Karpas-422 (cell line): Measurements from ENCODE around the gene ASCC3. TPM values are rescaled to one million over a fixed set of nuclear protein-coding genes. Genes with fewer than 3 reads are reported as not detected.

Experiments
- DNase-seq: peaks from one replicate; pipeline ENCODE4 v3.0.0-alpha.2; 2015
- H2AFZ ChIP-seq: fragments of 200-600 bp; sonication (generic); 2 replicates; pipeline ENCODE4 v1.6.1; 2014; ENCODE audit warnings: antibody characterized with exemption, low read length, mixed read lengths
- H3K27ac ChIP-seq: fragments of 200-600 bp; sonication (generic); 2 replicates; pipeline ENCODE4 v1.5.1; 2014; ENCODE audit warnings: mild to moderate bottlenecking, low read length, moderate library complexity
- H3K27me3 ChIP-seq: fragments of 200-600 bp; sonication (generic); 2 replicates; pipeline ENCODE4 v1.6.1; 2014; ENCODE audit warnings: low read length, mixed read lengths
- H3K36me3 ChIP-seq: fragments of 200-600 bp; sonication (generic); 2 replicates; pipeline ENCODE4 v1.6.1; 2014; ENCODE audit warnings: low read length, mixed read lengths; ENCODE audit not compliant: insufficient read depth
- H3K4me1 ChIP-seq: fragments of 200-600 bp; sonication (generic); 2 replicates; pipeline ENCODE4 v1.6.1; 2014; ENCODE audit warnings: mild to moderate bottlenecking, low read length, mixed read lengths
- H3K4me2 ChIP-seq: fragments of 200-600 bp; sonication (generic); 2 replicates; pipeline ENCODE4 v1.6.1; 2014; ENCODE audit warnings: low read length, low read depth, mild to moderate bottlenecking; ENCODE audit not compliant: poor library complexity, severe bottlenecking
- H3K4me3 ChIP-seq: fragments of 200-600 bp; sonication (generic); 2 replicates; pipeline ENCODE4 v1.5.1; 2014; ENCODE audit warnings: mild to moderate bottlenecking, antibody characterized with exemption, low read length, mixed read lengths
- H3K79me2 ChIP-seq: fragments of 200-600 bp; sonication (generic); 2 replicates; pipeline ENCODE4 v1.6.1; 2014; ENCODE audit warnings: mild to moderate bottlenecking, low read length, mixed read lengths
- H3K9ac ChIP-seq: fragments of 200-600 bp; sonication (generic); 2 replicates; pipeline ENCODE4 v1.6.0; 2014; ENCODE audit warnings: low read length
- H3K9me2 ChIP-seq: fragments of 200-600 bp; sonication (generic), shearing (Covaris generic); replicated peaks from 2 replicates; pipeline ENCODE4 v1.6.0; 2014; ENCODE audit warnings: mild to moderate bottlenecking, low read length, moderate library complexity; ENCODE audit not compliant: insufficient read depth
- H3K9me3 ChIP-seq: fragments of 300-700, 200-600 bp; sonication (generic); 2 replicates; pipeline ENCODE4 v1.6.1; 2014; ENCODE audit warnings: low read length, mixed read lengths
- H4K20me1 ChIP-seq: fragments of 200-600 bp; sonication (generic); 2 replicates; pipeline ENCODE4 v1.6.1; 2014; ENCODE audit warnings: mild to moderate bottlenecking, antibody characterized with exemption, low read length, low read depth; ENCODE audit not compliant: insufficient read depth
- total RNA-seq: library from RNA; depleted of rRNA; stranded (reverse); fragments of >200 nt; shearing (Covaris generic); gene quantifications from 2 replicates; pipeline ENCODE4 v1.2.3, GENCODE V29; 2014; ENCODE audit warnings: low replicate concordance

ASCC3 gene
- total RNA-seq, 1 experiment from 2014 or later, result 56.2 TPM

- Histone ChIP-seq H3K79me2 (no peaks in the 10 kb centered on the region), H3K4me3 (no peak overlapping the region), H3K9me3 (no peaks in the 10 kb centered on the region), H3K4me2 (no peak overlapping the region), H3K9me2 (no peaks in the 10 kb centered on the region), H3K36me3 (peaks cover 18% of the 10 kb centered on the region), H3K9ac (no peak overlapping the region), H3K27ac (no peak overlapping the region), H4K20me1 (no peaks in the 10 kb centered on the region), H2AFZ (no peak overlapping the region), H3K27me3 (no peaks in the 10 kb centered on the region), H3K4me1 (peaks cover 11% of the 10 kb centered on the region)
- DNase-seq, result no peak
These were observed 258.0 kb downstream of the ASCC3 start for GRCh38 chr6:100622907-100623692.

- no peaks in the 10 kb centered on the region for H3K9me2 ChIP-seq
- H3K79me2 ChIP-seq, result no peaks in the 10 kb centered on the region
- DNase-seq, result no peak
- H3K4me3 ChIP-seq, result no peak overlapping the region
- no peak overlapping the region for H2AFZ ChIP-seq
- peaks cover 18% of the 10 kb centered on the region for H3K4me1 ChIP-seq
- no peaks in the 10 kb centered on the region for H4K20me1 ChIP-seq
- H3K9me3 ChIP-seq, result no peaks in the 10 kb centered on the region
- no peak overlapping the region for H3K4me2 ChIP-seq
- H3K27me3 ChIP-seq, result no peaks in the 10 kb centered on the region
- peaks cover 12% of the 10 kb centered on the region for H3K36me3 ChIP-seq
- no peak overlapping the region for H3K9ac ChIP-seq
- no peak overlapping the region for H3K27ac ChIP-seq
These were observed 260.9 kb downstream of the ASCC3 start for GRCh38 chr6:100620085-100620840.

DNA sequence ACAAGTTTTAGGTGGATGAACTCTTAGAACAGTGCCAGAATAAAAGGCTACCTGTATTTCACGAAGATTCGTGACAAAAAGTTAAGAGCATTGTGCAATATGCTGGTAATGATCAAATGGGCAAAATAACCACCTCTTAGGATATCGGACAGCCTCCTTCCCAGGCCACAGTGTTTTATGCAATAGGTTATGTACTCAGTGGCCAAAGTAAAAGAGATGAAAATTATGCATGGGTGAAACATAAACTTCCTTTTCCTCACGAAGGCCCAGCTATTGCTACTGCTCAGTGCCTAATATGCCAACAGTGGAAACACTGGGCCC is 262.8 kb downstream of the ASCC3 start:
- H3K4me1 ChIP-seq, result peaks cover 18% of the 10 kb centered on the region
- no peaks in the 10 kb centered on the region for H4K20me1 ChIP-seq
- H3K27me3 ChIP-seq, result no peaks in the 10 kb centered on the region
- no peak overlapping the region for H3K4me3 ChIP-seq
- H3K36me3 ChIP-seq, result peaks cover 12% of the 10 kb centered on the region
- H3K9me3 ChIP-seq, result no peaks in the 10 kb centered on the region
- no peaks in the 10 kb centered on the region for H3K79me2 ChIP-seq
- no peak overlapping the region for H3K9ac ChIP-seq
- peak overlapping the region; percentile 57 for H3K27ac ChIP-seq
- peak overlapping the region; percentile 16 for H3K4me2 ChIP-seq
- no peaks in the 10 kb centered on the region for H3K9me2 ChIP-seq
- no peak for DNase-seq
- no peak overlapping the region for H2AFZ ChIP-seq

- H3K27me3 ChIP-seq, result no peaks in the 10 kb centered on the region
- DNase-seq, result peak; percentile 52
- H3K4me3 ChIP-seq, result no peak overlapping the region
- no peak overlapping the region for H2AFZ ChIP-seq
- H3K9me3 ChIP-seq, result no peaks in the 10 kb centered on the region
- H3K9me2 ChIP-seq, result no peaks in the 10 kb centered on the region
- no peaks in the 10 kb centered on the region for H4K20me1 ChIP-seq
- H3K4me1 ChIP-seq, result peaks cover 18% of the 10 kb centered on the region
- peak overlapping the region; percentile 16 for H3K4me2 ChIP-seq
- H3K9ac ChIP-seq, result no peak overlapping the region
- H3K79me2 ChIP-seq, result no peaks in the 10 kb centered on the region
- H3K36me3 ChIP-seq, result peaks cover 11% of the 10 kb centered on the region
- H3K27ac ChIP-seq, result peak overlapping the region; percentile 57
These were observed 263.3 kb downstream of the ASCC3 start for GRCh38 chr6:100617633-100618350.

GRCh38 chr6:100614933-100615332 is 266.2 kb downstream of the ASCC3 start:
- H3K27me3 ChIP-seq, result no peaks in the 10 kb centered on the region
- H3K36me3 ChIP-seq, result peaks cover 3% of the 10 kb centered on the region; the same call in 1 of the 2 replicates
- H3K9ac ChIP-seq, result no peak overlapping the region
- DNase-seq, result no peak
- no peak overlapping the region for H3K27ac ChIP-seq
- no peaks in the 10 kb centered on the region for H3K9me3 ChIP-seq
- no peak overlapping the region for H3K4me2 ChIP-seq
- H2AFZ ChIP-seq, result no peak overlapping the region
- no peaks in the 10 kb centered on the region for H4K20me1 ChIP-seq
- H3K4me1 ChIP-seq, result peaks cover 18% of the 10 kb centered on the region
- no peaks in the 10 kb centered on the region for H3K9me2 ChIP-seq
- no peaks in the 10 kb centered on the region for H3K79me2 ChIP-seq
- H3K4me3 ChIP-seq, result no peak overlapping the region

DNA sequence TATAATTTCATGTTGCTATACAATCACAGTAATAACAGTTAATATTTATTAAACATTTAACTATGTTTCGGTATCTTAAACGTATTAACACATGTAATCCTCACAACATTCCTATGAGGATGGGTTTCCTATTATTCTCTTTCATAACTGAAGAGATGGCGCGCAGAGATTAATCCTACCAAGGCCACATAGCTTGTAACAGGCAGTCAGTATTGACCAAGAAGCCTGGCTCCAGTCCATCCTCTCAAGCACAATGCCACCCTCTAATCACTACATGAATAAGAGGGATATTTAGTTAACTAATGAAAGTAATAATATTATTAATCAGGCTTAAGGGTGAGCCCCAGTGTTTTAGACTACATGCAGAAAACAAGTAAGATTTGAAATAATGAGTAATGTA is 266.7 kb downstream of the ASCC3 start:
- H3K4me2 ChIP-seq, result no peak overlapping the region
- no peak overlapping the region for H3K4me3 ChIP-seq
- no peak overlapping the region for H3K27ac ChIP-seq
- no peak overlapping the region for H2AFZ ChIP-seq
- no peaks in the 10 kb centered on the region for H3K9me2 ChIP-seq
- no peaks in the 10 kb centered on the region for H3K36me3 ChIP-seq
- H4K20me1 ChIP-seq, result no peaks in the 10 kb centered on the region
- H3K4me1 ChIP-seq, result peaks cover 18% of the 10 kb centered on the region
- no peaks in the 10 kb centered on the region for H3K79me2 ChIP-seq
- DNase-seq, result no peak
- no peak overlapping the region for H3K9ac ChIP-seq
- no peaks in the 10 kb centered on the region for H3K27me3 ChIP-seq
- no peaks in the 10 kb centered on the region for H3K9me3 ChIP-seq

DNA sequence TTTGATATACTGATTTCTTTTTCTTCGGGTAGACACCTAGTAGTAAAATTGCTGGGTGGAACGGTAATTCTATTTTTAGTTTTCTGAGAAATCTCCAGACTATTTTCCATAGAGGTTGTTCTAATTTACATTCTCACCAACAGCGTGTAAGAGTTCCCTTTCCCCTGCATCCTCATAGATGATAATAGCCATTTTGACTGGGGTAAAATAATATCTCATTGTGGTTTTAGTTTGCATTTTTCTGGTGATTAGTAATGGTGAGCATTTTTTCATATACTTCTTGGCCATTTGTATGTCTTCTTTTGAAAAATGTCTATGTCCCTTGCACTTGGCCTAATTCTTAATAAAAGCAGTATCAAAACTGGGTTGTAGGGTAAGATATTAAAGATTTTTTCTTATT is 267.5 kb downstream of the ASCC3 start:
- Histone ChIP-seq H3K4me3 (no peak overlapping the region), H3K9me2 (no peaks in the 10 kb centered on the region), H3K79me2 (no peaks in the 10 kb centered on the region), H3K27ac (no peak overlapping the region), H3K4me1 (peaks cover 13% of the 10 kb centered on the region), H2AFZ (no peak overlapping the region), H3K4me2 (no peak overlapping the region), H4K20me1 (no peaks in the 10 kb centered on the region), H3K36me3 (no peaks in the 10 kb centered on the region), H3K9ac (no peak overlapping the region), H3K9me3 (no peaks in the 10 kb centered on the region), H3K27me3 (no peaks in the 10 kb centered on the region)
- DNase-seq, result no peak

GRCh38 chr6:100612094-100612493 is 269.0 kb downstream of the ASCC3 start:
- Histone ChIP-seq H3K9ac (no peak overlapping the region), H3K4me2 (no peak overlapping the region), H3K79me2 (no peaks in the 10 kb centered on the region), H4K20me1 (no peaks in the 10 kb centered on the region), H3K9me3 (no peaks in the 10 kb centered on the region), H3K27me3 (no peaks in the 10 kb centered on the region), H2AFZ (no peak overlapping the region), H3K36me3 (no peaks in the 10 kb centered on the region), H3K4me3 (no peak overlapping the region), H3K27ac (no peak overlapping the region), H3K4me1 (no peaks in the 10 kb centered on the region), H3K9me2 (no peaks in the 10 kb centered on the region)
- no peak for DNase-seq
